Retinal pigment epithelial cell (primary cell): ENCODE results near the gene FAM222B.

Experiments
- DNase-seq: peaks from one replicate; pipeline ENCODE4 v3.0.0-alpha.2; 2010; ENCODE audit warnings: low read depth
- H3K4me3 ChIP-seq: 2 replicates; pipeline ENCODE4 v1.5.1; 2011; ENCODE audit warnings: mild to moderate bottlenecking, low read length, control low read depth, moderate library complexity
- TF ChIP-seq, protein P1 (sequence below): conservative IDR thresholded peaks from 2 replicates; pipeline ENCODE4 v1.5.1; 2011; ENCODE audit warnings: low read depth, low read length, control low read depth, inconsistent platforms

FAM222B gene

DNA sequence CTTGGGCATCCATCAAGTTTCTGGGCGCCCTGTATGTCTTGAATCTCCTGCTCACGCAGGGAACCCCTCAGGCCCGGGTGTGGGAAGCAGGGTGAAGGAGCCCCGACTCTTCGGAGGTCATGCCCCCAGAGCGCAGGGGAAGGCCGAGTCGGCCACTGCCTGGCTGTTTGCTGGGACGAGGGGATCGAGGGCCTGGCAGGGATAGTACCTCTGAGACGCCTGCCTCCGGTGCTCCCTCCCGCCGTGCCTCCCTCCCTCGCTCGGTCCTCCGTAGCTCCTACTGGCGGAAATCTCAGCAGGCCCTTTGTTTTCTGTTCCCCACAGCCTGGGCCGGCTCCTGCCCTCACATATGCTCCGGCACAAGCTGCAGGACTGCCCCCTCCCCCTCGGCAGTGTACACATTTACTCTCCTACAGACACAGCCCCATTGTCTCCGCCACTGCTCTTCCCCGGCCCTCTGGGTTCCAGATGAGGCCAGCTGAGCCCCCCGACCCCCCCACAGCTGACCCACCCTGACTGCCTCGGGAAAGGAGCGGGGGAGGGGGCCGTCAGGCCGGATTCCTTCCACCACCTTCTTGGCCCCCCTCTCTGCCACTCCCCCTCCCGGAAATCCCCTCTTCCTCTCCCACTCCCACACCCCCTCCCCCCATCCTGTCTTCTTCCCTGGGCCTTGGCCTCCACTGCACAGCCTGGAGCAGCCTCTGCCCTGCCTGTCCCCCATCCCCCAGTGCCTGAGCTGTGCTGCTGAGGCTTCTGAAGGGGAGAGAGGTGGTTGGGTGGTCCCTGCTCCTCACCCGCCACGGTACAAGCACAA lies 97.4 kb downstream of the FAM222B start:
- peak; percentile 13 for DNase-seq
- TF ChIP-seq, protein P1, sequence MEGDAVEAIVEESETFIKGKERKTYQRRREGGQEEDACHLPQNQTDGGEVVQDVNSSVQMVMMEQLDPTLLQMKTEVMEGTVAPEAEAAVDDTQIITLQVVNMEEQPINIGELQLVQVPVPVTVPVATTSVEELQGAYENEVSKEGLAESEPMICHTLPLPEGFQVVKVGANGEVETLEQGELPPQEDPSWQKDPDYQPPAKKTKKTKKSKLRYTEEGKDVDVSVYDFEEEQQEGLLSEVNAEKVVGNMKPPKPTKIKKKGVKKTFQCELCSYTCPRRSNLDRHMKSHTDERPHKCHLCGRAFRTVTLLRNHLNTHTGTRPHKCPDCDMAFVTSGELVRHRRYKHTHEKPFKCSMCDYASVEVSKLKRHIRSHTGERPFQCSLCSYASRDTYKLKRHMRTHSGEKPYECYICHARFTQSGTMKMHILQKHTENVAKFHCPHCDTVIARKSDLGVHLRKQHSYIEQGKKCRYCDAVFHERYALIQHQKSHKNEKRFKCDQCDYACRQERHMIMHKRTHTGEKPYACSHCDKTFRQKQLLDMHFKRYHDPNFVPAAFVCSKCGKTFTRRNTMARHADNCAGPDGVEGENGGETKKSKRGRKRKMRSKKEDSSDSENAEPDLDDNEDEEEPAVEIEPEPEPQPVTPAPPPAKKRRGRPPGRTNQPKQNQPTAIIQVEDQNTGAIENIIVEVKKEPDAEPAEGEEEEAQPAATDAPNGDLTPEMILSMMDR = no peak
- H3K4me3 ChIP-seq = peak overlapping the region; percentile 94

DNA sequence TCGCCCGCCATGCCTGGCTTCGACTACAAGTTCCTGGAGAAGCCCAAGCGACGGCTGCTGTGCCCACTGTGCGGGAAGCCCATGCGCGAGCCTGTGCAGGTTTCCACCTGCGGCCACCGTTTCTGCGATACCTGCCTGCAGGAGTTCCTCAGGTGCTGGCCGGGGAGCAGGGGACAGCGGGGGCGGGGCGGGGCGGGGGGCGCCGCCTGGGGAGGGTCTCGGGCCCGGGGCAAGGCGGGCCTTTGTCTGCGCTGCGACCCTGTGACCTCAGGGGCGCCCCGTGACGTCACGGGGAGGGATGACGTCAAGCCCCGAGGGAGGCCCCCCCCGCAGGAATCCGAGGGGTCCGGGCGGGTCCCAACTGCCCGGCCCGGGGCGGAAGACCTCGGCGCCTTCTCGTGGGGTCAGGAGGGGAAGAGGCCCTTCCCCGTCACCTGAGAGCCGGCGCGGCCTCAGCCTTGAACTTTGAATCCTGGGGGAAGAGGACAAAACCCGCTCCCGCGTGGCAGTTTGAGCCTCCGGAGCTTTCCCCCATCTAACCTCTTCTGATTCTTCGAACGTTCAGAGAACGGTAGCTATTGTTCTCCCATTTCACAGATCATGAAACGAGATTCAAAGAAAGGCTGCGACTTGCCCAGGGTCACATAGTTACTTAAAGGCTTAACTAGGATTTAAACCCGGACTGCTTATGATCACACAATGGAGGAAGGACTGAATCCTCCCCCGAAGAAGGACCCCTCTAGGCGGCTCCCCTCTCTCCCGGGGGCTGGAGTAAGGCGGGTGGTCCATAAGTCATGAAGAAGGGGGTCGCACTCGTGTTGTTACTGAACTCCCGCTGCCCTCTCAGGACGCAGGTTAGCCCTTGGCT lies 98.3 kb downstream of the FAM222B start:
- DNase-seq = peak; percentile 11
- H3K4me3 ChIP-seq = peak overlapping the region; percentile 94
- TF ChIP-seq, protein P1 = no peak

DNA sequence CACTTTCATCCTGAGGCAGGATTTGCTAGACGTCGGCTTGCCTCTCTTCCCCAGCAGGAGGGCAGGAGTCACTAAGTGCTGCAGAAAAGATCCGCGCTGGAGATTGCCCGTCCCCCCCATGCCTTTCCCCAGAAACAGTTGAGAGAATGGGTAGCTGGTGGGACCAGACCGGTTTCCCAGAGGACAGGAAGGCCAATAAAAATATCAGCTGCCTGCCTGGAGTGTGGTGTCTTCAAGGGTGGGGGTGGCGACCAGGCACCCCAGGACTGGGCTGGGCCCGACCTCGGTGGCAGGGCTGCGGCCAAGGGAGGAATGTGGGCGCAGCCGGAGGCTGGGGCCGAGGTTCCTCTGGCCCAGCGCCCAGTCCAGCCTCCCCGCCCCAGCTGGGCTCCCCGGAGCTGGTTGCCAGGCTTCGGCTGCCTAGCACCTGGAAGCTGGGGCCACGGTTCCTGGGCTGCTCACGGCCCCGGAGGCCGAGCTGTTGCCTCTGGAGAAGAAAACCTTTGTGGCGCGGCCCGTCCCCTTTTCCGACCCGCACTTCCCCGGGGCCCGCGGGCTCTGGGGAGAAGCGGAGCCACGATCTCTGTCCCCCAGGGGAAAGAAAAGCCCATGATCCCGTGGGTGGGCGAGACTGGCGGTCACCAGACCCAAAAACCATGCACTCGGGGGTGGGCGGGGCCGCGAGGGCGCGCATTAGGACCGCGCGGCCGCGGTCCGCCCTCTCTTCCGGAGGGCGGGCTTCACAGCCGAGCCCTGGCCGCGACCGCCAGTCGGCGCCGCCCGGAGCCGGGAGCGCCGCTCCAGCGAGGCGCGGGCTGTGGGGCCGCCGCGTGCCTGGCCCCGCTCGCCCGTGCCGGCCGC lies 99.1 kb downstream of the FAM222B start, which contains the start of gene TRAF4:
Gene TRAF4, plus strand, starts transcription at position 769 of the 861 bp plus-strand sequence. CDS start 102 bp downstream, outside the sequence.
- DNase-seq = peak; percentile 69
- peak within 1 kb of the TSS; percentile 94 for H3K4me3 ChIP-seq
- TF ChIP-seq, protein P1 = peak; percentile 20

DNA sequence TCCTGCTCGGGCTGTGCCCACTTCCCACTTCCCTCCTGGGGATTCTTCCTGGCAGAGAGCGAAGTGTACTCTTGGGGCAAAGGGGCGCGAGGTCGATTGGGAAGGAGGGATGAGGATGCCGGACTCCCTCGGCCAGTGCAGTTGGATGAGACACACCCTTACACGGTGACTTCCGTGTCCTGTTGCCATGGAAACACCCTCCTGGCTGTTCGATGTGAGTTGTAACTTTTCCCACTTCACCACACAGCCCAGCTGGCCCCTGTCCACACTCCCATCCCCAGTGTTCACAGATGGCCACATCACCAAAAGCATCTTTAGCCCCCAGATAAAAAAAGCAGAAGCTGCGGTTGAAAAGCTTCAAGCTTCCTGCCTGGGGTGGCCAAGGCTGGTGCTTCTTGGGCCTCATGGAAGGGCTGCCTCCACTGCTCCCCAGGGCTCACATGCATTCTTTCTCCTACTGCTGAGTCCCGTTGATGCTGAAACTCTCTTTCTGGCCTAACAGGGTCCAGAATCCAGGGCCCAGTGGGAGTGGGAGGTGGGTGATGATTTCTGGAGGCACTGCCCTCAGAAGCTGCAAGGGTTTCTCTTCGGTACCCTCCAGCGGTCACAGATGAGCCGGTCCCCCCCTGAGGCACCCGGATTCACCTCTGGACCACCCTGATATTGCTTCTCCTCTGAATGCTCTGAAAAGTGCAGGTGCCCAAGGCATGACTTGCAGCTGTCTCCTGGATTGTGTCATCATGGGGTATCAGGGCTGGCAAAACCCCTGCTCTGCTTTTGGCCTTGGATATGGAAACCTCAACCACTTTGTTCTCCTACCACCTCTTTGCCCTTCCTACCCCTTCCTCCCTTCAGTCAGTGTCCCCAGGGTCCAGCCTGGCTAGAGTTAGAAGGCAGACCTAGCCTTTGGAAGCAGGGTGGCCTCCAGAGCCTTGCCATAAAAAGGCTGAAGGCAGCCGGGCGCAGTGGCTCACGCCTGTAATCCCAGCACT lies 100.9 kb downstream of the FAM222B start:
- no peak for DNase-seq
- H3K4me3 ChIP-seq = no peak overlapping the region
- TF ChIP-seq, protein P1 = no peak

DNA sequence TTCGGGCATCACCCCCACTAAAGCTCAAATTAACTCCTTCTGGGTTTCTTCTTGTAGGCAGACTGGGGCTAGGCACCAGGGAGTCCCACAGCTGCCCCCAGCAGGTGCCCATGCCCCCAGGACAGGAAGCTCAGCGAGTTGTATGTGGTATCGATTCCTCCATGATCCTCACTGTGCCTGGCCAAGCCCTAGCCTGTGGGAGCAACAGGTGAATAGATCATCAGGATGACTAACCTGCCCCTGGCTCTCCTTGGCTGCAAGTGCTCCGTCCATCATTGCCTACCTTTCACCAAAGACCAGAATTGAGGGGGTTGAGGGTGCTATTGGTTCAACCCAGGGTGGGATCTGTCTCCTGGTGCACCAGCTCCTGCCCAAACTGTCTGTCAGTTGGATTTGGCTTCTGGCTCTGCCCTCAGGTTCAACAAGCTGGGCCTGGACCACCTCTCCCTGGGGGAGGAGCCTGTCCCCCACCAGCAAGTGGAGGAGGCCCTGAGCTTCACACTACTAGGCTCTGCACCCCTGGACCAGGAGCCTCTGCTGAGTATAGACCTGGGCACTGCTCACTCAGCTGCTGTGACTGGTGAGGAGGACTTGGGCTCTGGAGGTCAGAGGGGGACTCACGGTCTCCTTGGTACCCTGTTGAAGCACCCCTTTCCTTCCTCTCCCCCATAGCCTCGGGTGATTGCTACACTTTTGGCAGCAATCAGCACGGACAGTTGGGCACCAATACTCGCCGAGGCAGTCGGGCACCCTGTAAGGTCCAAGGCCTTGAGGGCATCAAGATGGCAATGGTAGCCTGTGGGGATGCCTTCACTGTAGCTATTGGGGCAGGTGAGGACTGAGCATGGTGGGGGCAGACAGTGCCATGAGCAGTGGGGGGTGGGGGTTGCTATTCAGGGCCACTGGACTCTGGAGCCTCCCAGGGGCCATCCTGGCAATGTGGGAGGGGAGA lies 101.9 kb downstream of the FAM222B start:
- TF ChIP-seq, protein P1 = no peak
- no peak for DNase-seq
- H3K4me3 ChIP-seq = no peak overlapping the region
